GM12878 (cell line): ENCODE data around the gene DCAF17. TPM values are rescaled to one million over a fixed set of nuclear protein-coding genes. Genes with fewer than 3 reads are reported as not detected.

Experiments used
- ATAC-seq: fragments of 200-7000 bp; cut with Tn5 transposase; 3 replicates; pipeline ENCODE4 v1.9.1; 2020; ENCODE audit warnings: mild to moderate bottlenecking, moderate library complexity
- BruUV-seq: library from RNA; stranded (reverse); fragments of 400-500 nt; replicated peaks from 2 replicates; lab custom pipeline; 2021; lab: Mats Ljungman, UMichigan
- CTCF ChIA-PET: fragments of 300-600 bp; sonication (Branson Sonifier 250); formaldehyde crosslinking; extraction: SDS; loops from one replicate; lab custom pipeline; 2021; ENCODE audit warnings: inconsistent platforms; lab: Yijun Ruan, JAX
- POLR2A ChIA-PET: fragments of 350-600 bp; formaldehyde crosslinking; extraction: SDS; loops from one replicate; lab custom pipeline; 2021; ENCODE audit warnings: inconsistent platforms; lab: Charles Lee
- RAD21 ChIA-PET: fragments of 300-600 bp; sonication (Branson Sonifier 250); formaldehyde crosslinking; loops from one replicate; lab custom pipeline; 2023; ENCODE audit warnings: antibody characterized with exemption; ENCODE audit not compliant: unreplicated experiment; lab: Charles Lee
- SMC1A ChIA-PET: fragments of 300-600 bp; sonication (Branson Sonifier 250); formaldehyde crosslinking; loops from one replicate; lab custom pipeline; 2023; ENCODE audit not compliant: unreplicated experiment, uncharacterized antibody; lab: Charles Lee
- DNase-seq: peaks from one replicate; pipeline ENCODE4 v3.0.0-alpha.2; 2011; ENCODE audit warnings: low read depth, low spot score
- FAIRE-seq: peaks from 3 replicates; lab custom pipeline; 2011; peaks lifted over from hg19 to GRCh38; lab: Jason Lieb, UNC
- H2AFZ ChIP-seq: 2 replicates; pipeline ENCODE4 v1.6.0; 2011; ENCODE audit warnings: low read depth, low read length, control low read depth; ENCODE audit not compliant: control insufficient read depth
- H3K27ac ChIP-seq: 2 replicates; pipeline ENCODE4 v1.5.1; 2011; ENCODE audit warnings: control low read depth; ENCODE audit not compliant: control insufficient read depth, insufficient read depth
- H3K27me3 ChIP-seq, 2 experiments: replicated peaks in 1 of 2; 2 replicates each; pipeline versions ENCODE4 v1.6.0 to v1.6.1; 2011; ENCODE audit warnings: low read length in 1 of 2; ENCODE audit not compliant: control insufficient read depth in 2 of 2, insufficient read depth in 2 of 2
- H3K36me3 ChIP-seq, 2 experiments: 2 replicates each; pipeline ENCODE4 v1.5.1; 2011; ENCODE audit warnings: low read length in 1 of 2; ENCODE audit not compliant: control insufficient read depth in 2 of 2, insufficient read depth in 2 of 2
- H3K4me1 ChIP-seq: 2 replicates; pipeline ENCODE4 v1.6.1; 2011; ENCODE audit warnings: mild to moderate bottlenecking, low read length, moderate library complexity, mixed read lengths; ENCODE audit not compliant: control insufficient read depth, insufficient read depth
- H3K4me2 ChIP-seq: 2 replicates; pipeline ENCODE4 v1.6.0; 2011; ENCODE audit warnings: control low read depth; ENCODE audit not compliant: control insufficient read depth, insufficient read depth
- H3K4me3 ChIP-seq: fragments of 200-600 bp; sonication (generic); 2 replicates; pipeline ENCODE4 v1.5.1; 2016
- H3K79me2 ChIP-seq: 2 replicates; pipeline ENCODE4 v1.6.0; 2011; ENCODE audit warnings: low read length; ENCODE audit not compliant: control insufficient read depth, insufficient read depth
- H3K9ac ChIP-seq: 2 replicates; pipeline ENCODE4 v1.8.0; 2011; ENCODE audit warnings: low read length, control low read depth, mixed read lengths; ENCODE audit not compliant: control insufficient read depth, insufficient read depth
- H3K9me3 ChIP-seq: replicated peaks from 3 replicates; pipeline ENCODE4 v1.5.1; 2011; ENCODE audit warnings: mild to moderate bottlenecking, low read length; ENCODE audit not compliant: control insufficient read depth, insufficient read depth
- H4K20me1 ChIP-seq: 2 replicates; pipeline ENCODE4 v1.6.0; 2011; ENCODE audit not compliant: control insufficient read depth, insufficient read depth
- ATF2 ChIP-seq: IDR thresholded peaks from 2 replicates; pipeline ENCODE4 v1.6.1; 2012; ENCODE audit warnings: low read length, inconsistent platforms
- BACH1 ChIP-seq: fragments of 450-650 bp; IDR thresholded peaks from 2 replicates; pipeline ENCODE4 v1.6.1; 2017; ENCODE audit warnings: mild to moderate bottlenecking, borderline replicate concordance
- ELK1 ChIP-seq: IDR thresholded peaks from 2 replicates; pipeline ENCODE4 v1.6.1; 2012; ENCODE audit warnings: low read depth, low read length, improper control_type of control experiment
- LARP7 ChIP-seq: fragments of 450-650 bp; IDR thresholded peaks from 2 replicates; pipeline ENCODE4 v1.6.1; 2017; ENCODE audit warnings: mild to moderate bottlenecking
- MAX ChIP-seq: IDR thresholded peaks from 2 replicates; pipeline ENCODE4 v1.6.1; 2012; ENCODE audit warnings: low read depth, low read length, improper control_type of control experiment
- MTA2 ChIP-seq: fragments of 450-650 bp; IDR thresholded peaks from 2 replicates; pipeline ENCODE4 v1.6.1; 2016; ENCODE audit warnings: low read depth, mild to moderate bottlenecking, moderate library complexity
- SKIL ChIP-seq: fragments of 450-650 bp; IDR thresholded peaks from 2 replicates; pipeline ENCODE4 v1.6.1; 2017; ENCODE audit warnings: mild to moderate bottlenecking, low read depth, inconsistent platforms; ENCODE audit not compliant: poor library complexity, severe bottlenecking
- SMAD1 ChIP-seq: fragments of 450-650 bp; IDR thresholded peaks from 2 replicates; pipeline ENCODE4 v1.6.1; 2018; ENCODE audit warnings: mild to moderate bottlenecking, low read depth; ENCODE audit not compliant: partially characterized antibody
- ZBTB33 ChIP-seq: fragments of 450-650 bp; IDR thresholded peaks from 2 replicates; pipeline ENCODE4 v1.6.1; 2017; ENCODE audit warnings: mild to moderate bottlenecking
- ZSCAN29 ChIP-seq: fragments of 450-650 bp; IDR thresholded peaks from 2 replicates; pipeline ENCODE4 v1.6.1; 2017; ENCODE audit warnings: mild to moderate bottlenecking, moderate library complexity
- in situ Hi-C: fragments of 300-500 bp; cut with MboI; formaldehyde crosslinking; loops from 9 replicates; pipeline ENCODE4 v1.14.3; 2018; ENCODE audit warnings: mixed read lengths
- intact Hi-C: fragments of 100-400 bp; cut with micrococcal nuclease; formaldehyde crosslinking; loops from one replicate; pipeline ENCODE4 v1.14.2; 2022; ENCODE audit not compliant: unreplicated experiment
- polyA plus RNA-seq, 11 experiments: library from polyadenylated mRNA; depleted of rRNA in 4 of 11; unstranded in 6 of 11; stranded (reverse) in 5 of 11; fragments of >200 nt; fragmentation: Nextera tagmentation in 4 of 11; fragmentation: Illumina TruSeq in 1 of 11; extraction: Ambion mirVana in 4 of 11; extraction: Trizol in 1 of 11; gene quantifications; 1 replicate in 1 of 11; 2 replicates in 10 of 11; pipeline versions ENCODE4 v1.2.1 to v1.2.3, GENCODE V29; 2011 to 2016; ENCODE audit warnings: inconsistent platforms in 2 of 11, missing spikeins in 2 of 11, low read depth in 1 of 11
- total RNA-seq, 4 experiments: library from RNA; depleted of rRNA in 3 of 4; stranded (reverse); fragments of >200 nt in 3 of 4; fragmentation: Illumina TruSeq in 1 of 4; extraction: Trizol in 1 of 4; gene quantifications; 2 replicates each; pipeline versions ENCODE4 v1.2.1 to v1.2.3, GENCODE V29; 2013 to 2021

DCAF17 gene
- total and polyA plus RNA-seq, 10 of the 15 experiments (the other 5 are each of a cell fraction or from before 2014, with no cell fraction given) = 5.2 to 32.9 (median 23.4) TPM

GRCh38 chr2:171441470-171441869 lies 7.4 kb downstream of the DCAF17 start:
- RAD21 ChIA-PET = interaction anchor here (1.3 kb wide), 1 partner anchor 25 kb away, joined by 4 read pairs; no protein-coding TSS in a partner anchor
- no peak for FAIRE-seq
- H3K9me3 ChIP-seq = no peaks in the 10 kb centered on the region; the same call in 2 of the 3 replicates
- no peak for DNase-seq
- H2AFZ ChIP-seq = no peak overlapping the region
- H3K9ac ChIP-seq = no peak overlapping the region
- no peaks in the 10 kb centered on the region for H4K20me1 ChIP-seq
- in situ Hi-C loops = loop anchor here (25.0 kb wide), 1 partner anchor 479 kb away; no protein-coding TSS in a partner anchor
- no TSS peak for BruUV-seq
- no peak for ATAC-seq
- H3K36me3 ChIP-seq = peaks cover 3 to 19% of the 10 kb centered on the region in 2 experiments; a peak in 2 of 4 replicates
- peaks cover 16% of the 10 kb centered on the region for H3K79me2 ChIP-seq
- no peak for TF ChIP-seq LARP7
- no peak for TF ChIP-seq MAX
- no peak for TF ChIP-seq ZBTB33
- no peak for TF ChIP-seq ELK1
- TF ChIP-seq BACH1 = no peak
- TF ChIP-seq SMAD1 = no peak
- TF ChIP-seq MTA2 = no peak
- TF ChIP-seq ZSCAN29 = no peak
- TF ChIP-seq ATF2 = no peak
- no peak for TF ChIP-seq SKIL
- TF ChIP-seq, all 136 proteins: peak for 0
- Histone ChIP-seq H3K27me3 (no peaks in the 10 kb centered on the region), H3K4me1 (no peaks in the 10 kb centered on the region; the same call in 1 of the 2 replicates), H3K4me3 (no peak overlapping the region), H3K4me2 (no peak overlapping the region), H3K27ac (no peak overlapping the region)
- POLR2A ChIA-PET = no interaction called here
- CTCF ChIA-PET = no interaction called here
- SMC1A ChIA-PET = interaction anchor here (1.1 to 1.5 kb wide), 3 partner anchors 15 to 287 kb away, joined by 3 read pairs; no protein-coding TSS in a partner anchor
- intact Hi-C loops = no loop called here
